B cell (primary cell): ENCODE measurements around the gene PAMR1.

Experiments used
- CTCF ChIP-seq: fragments of 200-600 bp; IDR thresholded peaks from one replicate; pipeline ENCODE4 v1.8.0; 2022; ENCODE audit warnings: antibody characterized with exemption, mild to moderate bottlenecking
- EZH2 ChIP-seq: IDR thresholded peaks from 2 replicates; pipeline ENCODE4 v1.6.1; 2012; ENCODE audit warnings: borderline replicate concordance, low read depth, mild to moderate bottlenecking, moderate library complexity, low read length; ENCODE audit not compliant: insufficient read depth, poor library complexity, severe bottlenecking

DNA sequence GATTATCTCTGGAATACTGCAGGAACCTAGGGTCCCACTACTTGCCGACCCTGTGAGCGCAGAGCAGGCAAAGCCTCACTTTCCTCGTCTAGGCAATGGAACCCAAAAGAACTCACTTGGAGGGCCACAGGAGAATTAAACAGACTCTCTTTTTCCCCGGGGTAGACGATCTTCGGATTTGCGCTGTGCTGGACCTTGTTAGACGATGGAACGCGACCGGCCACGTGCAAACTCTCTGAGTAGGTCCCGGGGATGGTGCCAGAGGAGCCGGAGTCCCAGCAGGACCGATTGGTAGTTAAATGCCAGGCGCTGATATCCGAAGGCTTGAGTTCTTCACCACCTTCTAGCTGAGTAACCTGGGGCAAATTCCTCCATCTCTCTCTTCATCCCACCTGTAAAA lies 105.0 kb downstream of the PAMR1 start:
- no peak for TF ChIP-seq CTCF
- TF ChIP-seq EZH2, result no peak
